HG02943 (cell line): Measurements from ENCODE around the gene ITIH1.

Experiments
- ATAC-seq: cut with Tn5 transposase; IDR thresholded peaks from one replicate; pipeline ENCODE4 v1.9.1; 2021; ENCODE audit warnings: mild to moderate bottlenecking, low read depth, moderate library complexity; ENCODE audit not compliant: unreplicated experiment

The ITIH1 gene

GRCh38 chr3:52813810-52814209 lies 36.4 kb downstream of the ITIH1 start:
- no peak for ATAC-seq

DNA sequence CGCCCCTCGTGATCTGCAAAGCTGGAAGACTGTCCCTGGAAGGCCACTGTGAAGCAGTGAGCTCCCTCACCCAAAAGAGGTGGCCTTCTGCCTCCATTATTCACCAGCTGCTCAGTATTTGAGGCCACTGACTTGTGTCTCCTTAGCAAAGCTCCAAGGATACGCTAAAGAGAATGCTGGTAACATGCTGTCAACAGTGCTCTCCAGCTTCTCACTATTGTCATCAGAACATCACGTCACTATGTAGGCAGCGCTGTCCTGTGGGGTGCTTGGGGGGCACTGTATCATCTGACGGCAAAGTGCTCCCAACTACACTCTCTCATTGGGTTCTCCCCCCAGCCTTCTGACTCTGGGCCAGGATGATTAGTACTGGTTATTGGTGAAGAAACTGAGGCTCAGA lies 38.8 kb downstream of the ITIH1 start:
- no peak for ATAC-seq

GRCh38 chr3:52816654-52817053 lies 39.3 kb downstream of the ITIH1 start:
- ATAC-seq, result no peak

GRCh38 chr3:52817221-52817620 lies 39.8 kb downstream of the ITIH1 start:
- no peak for ATAC-seq

GRCh38 chr3:52817860-52818259 lies 40.5 kb downstream of the ITIH1 start:
- no peak for ATAC-seq

GRCh38 chr3:52819936-52820335 lies 42.5 kb downstream of the ITIH1 start:
- ATAC-seq, result no peak

DNA sequence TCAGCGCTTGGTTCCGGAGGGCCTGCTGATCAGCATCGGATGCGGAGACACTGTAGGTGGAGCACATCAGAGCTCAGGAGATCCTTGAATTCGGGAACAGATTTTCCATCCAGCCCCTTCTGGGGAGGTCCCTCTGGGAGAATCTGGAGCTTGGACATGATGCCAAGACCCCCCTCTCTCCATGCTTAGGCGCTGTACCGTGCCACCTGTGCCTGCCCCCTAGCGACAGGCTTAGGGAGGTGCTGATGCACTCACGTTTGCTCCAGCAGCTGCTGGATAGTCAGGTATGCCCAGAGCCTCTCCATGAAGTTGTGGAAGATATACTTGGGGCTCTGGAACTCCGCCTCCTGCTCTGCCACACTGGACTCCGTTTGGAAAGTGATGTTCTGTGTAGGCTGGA lies 43.3 kb downstream of the ITIH1 start:
- no peak for ATAC-seq

DNA sequence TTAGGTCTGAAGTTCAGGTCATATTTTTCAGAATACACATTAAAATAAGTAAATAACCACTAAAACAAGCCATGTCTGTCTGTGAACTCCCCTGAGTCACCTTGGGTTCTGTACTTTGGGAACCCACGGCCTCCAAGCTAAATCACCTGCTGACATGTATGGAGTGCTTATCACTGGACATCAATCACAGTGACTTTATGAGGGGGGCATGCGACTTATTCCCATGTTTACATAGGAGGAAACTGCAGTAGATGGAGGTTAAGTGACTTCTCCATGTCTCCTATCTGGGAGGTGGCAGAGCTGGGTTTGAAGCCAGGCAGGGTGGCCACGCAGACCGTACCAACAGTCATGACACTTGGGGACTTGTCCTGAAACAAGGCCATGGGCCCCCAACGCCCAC lies 45.0 kb downstream of the ITIH1 start:
- ATAC-seq, result no peak

- ATAC-seq, result no peak
Observed at GRCh38 chr3:52824037-52824436, 46.6 kb downstream of the ITIH1 start.

- no peak for ATAC-seq
Observed at GRCh38 chr3:52827441-52827840, 50.0 kb downstream of the ITIH1 start.

GRCh38 chr3:52827866-52828376 lies 50.5 kb downstream of the ITIH1 start:
- ATAC-seq, result no peak

GRCh38 chr3:52829482-52829881 lies 52.1 kb downstream of the ITIH1 start:
- ATAC-seq, result no peak

GRCh38 chr3:52829906-52830463 lies 52.6 kb downstream of the ITIH1 start:
- ATAC-seq, result no peak

GRCh38 chr3:52830535-52831258 lies 53.3 kb downstream of the ITIH1 start, which contains the start of gene ITIH4:
Gene ITIH4, minus strand, starts transcription at chr3:52830672. Its CDS starts 30 bp downstream, at chr3:52830642.
- no peak for ATAC-seq

- ATAC-seq, result no peak
Observed at GRCh38 chr3:52831500-52832301, 54.3 kb downstream of the ITIH1 start.

- no peak for ATAC-seq
Observed at GRCh38 chr3:52833202-52833601, 55.8 kb downstream of the ITIH1 start.

- no peak for ATAC-seq
Observed at GRCh38 chr3:52834871-52835501, 57.6 kb downstream of the ITIH1 start, which contains the start of gene MUSTN1. Gene MUSTN1, minus strand, starts transcription at chr3:52835019. Its CDS starts 71 bp downstream, at chr3:52834948.

DNA sequence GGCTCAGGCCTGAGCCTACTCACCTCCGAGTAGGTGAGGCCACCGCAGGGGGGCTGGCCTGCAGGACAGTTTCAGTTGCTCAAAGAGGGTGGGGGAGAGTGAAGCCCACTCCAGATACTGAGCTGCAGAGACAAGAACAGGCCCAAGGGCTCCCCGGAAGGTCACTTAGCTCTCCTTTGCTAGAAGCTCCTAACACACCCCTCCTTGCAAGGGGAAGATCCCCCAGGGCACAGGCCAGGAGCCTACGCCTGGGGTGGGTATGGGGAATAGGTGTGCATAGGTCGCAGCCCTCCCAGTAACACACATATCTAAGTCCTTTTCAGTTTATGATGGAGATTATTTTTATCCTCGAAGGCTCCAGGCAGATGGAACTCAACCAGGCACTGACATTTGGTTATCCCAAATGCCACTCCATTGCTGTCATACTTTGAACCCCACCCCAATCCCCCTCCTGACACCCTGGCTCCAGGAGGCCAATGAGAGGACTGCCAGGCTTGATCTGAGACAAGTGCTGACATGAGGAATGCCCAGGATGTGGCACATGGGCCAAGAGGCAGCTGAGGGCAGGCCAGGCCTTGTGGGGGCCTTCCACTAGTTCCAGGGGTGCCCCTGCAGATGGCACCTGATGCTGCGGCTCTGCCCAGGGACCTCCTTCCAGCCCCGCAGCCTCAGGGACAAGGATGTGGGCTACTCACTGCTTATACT lies 58.5 kb downstream of the ITIH1 start:
- ATAC-seq, result no peak

GRCh38 chr3:52836471-52836845 lies 59.1 kb downstream of the ITIH1 start:
- no peak for ATAC-seq

GRCh38 chr3:52836986-52837385 lies 59.6 kb downstream of the ITIH1 start:
- ATAC-seq, result no peak
